OCI-LY7 (cell line): ENCODE results near the gene SGMS2. TPM values are rescaled to one million over a fixed set of nuclear protein-coding genes. Genes with fewer than 3 reads are reported as not detected.

Source experiments
- BruUV-seq: library from RNA; stranded (reverse); fragments of 400-500 nt; replicated peaks from 2 replicates; lab custom pipeline; 2021; lab: Mats Ljungman, UMichigan
- CTCF ChIA-PET: fragments of 300-600 bp; sonication (Branson Sonifier 250); formaldehyde crosslinking; loops from one replicate; lab custom pipeline; 2022; ENCODE audit warnings: antibody characterized with exemption; ENCODE audit not compliant: unreplicated experiment; lab: Charles Lee
- POLR2A ChIA-PET: fragments of 300-600 bp; sonication (Branson Sonifier 250); formaldehyde crosslinking; loops from one replicate; lab custom pipeline; 2022; ENCODE audit warnings: antibody characterized with exemption; lab: Charles Lee
- DNase-seq: peaks from one replicate; pipeline ENCODE4 v3.0.0-alpha.2; 2015; ENCODE audit warnings: low spot score
- H2AFZ ChIP-seq: fragments of 200-600 bp; sonication (generic), shearing (Covaris generic); 2 replicates; pipeline ENCODE4 v1.6.1; 2014; ENCODE audit warnings: mild to moderate bottlenecking, antibody characterized with exemption, low read length, moderate library complexity
- H3K27ac ChIP-seq: fragments of 200-600 bp; sonication (generic); 2 replicates; pipeline ENCODE4 v1.5.1; 2014; ENCODE audit warnings: mixed run types, low read depth, mild to moderate bottlenecking, moderate library complexity, low read length, inconsistent platforms; ENCODE audit not compliant: poor library complexity, severe bottlenecking
- H3K36me3 ChIP-seq: fragments of 200-600 bp; sonication (generic); 2 replicates; pipeline ENCODE4 v1.6.1; 2014; ENCODE audit warnings: mild to moderate bottlenecking, antibody characterized with exemption, low read length, moderate library complexity, mixed read lengths; ENCODE audit not compliant: insufficient read depth
- H3K4me1 ChIP-seq: fragments of 200-600 bp; sonication (generic); 2 replicates; pipeline ENCODE4 v1.5.1; 2014; ENCODE audit warnings: mild to moderate bottlenecking, low read length; ENCODE audit not compliant: insufficient read depth, poor library complexity, severe bottlenecking
- H3K4me2 ChIP-seq: fragments of 200-600 bp; sonication (generic); 2 replicates; pipeline ENCODE4 v1.6.1; 2014; ENCODE audit warnings: mild to moderate bottlenecking, low read length
- H3K4me3 ChIP-seq: fragments of 200-600 bp; sonication (generic); 2 replicates; pipeline ENCODE4 v1.5.1; 2014; ENCODE audit warnings: mild to moderate bottlenecking, low read depth, low read length; ENCODE audit not compliant: poor library complexity, severe bottlenecking
- H3K79me2 ChIP-seq: fragments of 200-600 bp; sonication (generic); 2 replicates; pipeline ENCODE4 v1.6.1; 2016; ENCODE audit warnings: low read depth, mild to moderate bottlenecking, low read length, moderate library complexity, mixed read lengths; ENCODE audit not compliant: insufficient read depth
- H3K9me2 ChIP-seq: fragments of 200-600 bp; sonication (generic); 2 replicates; pipeline ENCODE4 v1.6.1; 2016; ENCODE audit warnings: mild to moderate bottlenecking, low read length, mixed read lengths; ENCODE audit not compliant: insufficient read depth
- H3K9me3 ChIP-seq: fragments of 200-600 bp; sonication (generic); 2 replicates; pipeline ENCODE4 v1.6.1; 2014; ENCODE audit warnings: mild to moderate bottlenecking, mixed run types, low read length, mixed read lengths
- H4K20me1 ChIP-seq: fragments of 200-600 bp; sonication (generic); 2 replicates; pipeline ENCODE4 v1.6.1; 2014; ENCODE audit warnings: mild to moderate bottlenecking, antibody characterized with exemption, low read length, moderate library complexity, mixed read lengths; ENCODE audit not compliant: insufficient read depth
- EZH2phosphoT487 ChIP-seq: fragments of 200-600 bp; sonication (generic); IDR thresholded peaks from 2 replicates; pipeline ENCODE4 v1.6.1; 2018; ENCODE audit warnings: low read depth, borderline replicate concordance, mild to moderate bottlenecking, mixed run types, antibody characterized with exemption, low read length, moderate library complexity, mixed read lengths
- intact Hi-C: fragments of 100-400 bp; cut with micrococcal nuclease; formaldehyde crosslinking; loops from one replicate; pipeline ENCODE4 v1.10.0; 2022; ENCODE audit not compliant: unreplicated experiment
- total RNA-seq, 2 experiments: library from RNA; depleted of rRNA in 1 of 2; stranded (reverse); fragments of >200 nt in 1 of 2; shearing (Covaris generic) in 1 of 2; gene quantifications; 2 replicates each; pipeline ENCODE4 v1.2.3, GENCODE V29; 2014 to 2022
- TF ChIP-seq, protein P1 (sequence below): fragments of 200-600 bp; sonication (generic); conservative IDR thresholded peaks from 2 replicates; pipeline ENCODE4 v1.5.1; 2014; ENCODE audit warnings: mild to moderate bottlenecking, antibody characterized with exemption, low read length, moderate library complexity, mixed read lengths

The SGMS2 gene
- total RNA-seq, 2 experiments from 2014 or later, result not detected

DNA sequence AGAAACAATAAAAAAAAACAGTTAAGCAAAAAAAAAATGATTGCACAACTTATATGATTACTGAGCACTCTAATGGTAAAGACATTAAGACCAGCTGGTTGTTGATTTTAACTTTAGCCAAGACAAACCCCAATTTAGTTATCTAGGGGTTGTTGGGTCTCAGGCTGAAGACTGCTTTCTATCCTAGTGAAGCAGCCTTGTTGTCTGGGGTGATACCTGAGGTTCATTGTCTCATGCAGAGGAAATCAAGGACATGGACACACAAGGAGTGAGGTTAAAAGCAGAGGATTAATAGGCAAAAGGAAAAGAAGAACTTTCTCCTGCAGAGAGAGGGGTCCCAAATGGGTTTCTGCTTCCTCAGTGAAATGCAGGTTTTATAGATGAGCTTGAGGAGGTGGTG lies 66.6 kb downstream of the SGMS2 start:
- H3K36me3 ChIP-seq, result no peaks in the 10 kb centered on the region
- POLR2A ChIA-PET, result no interaction called here
- CTCF ChIA-PET, result no interaction called here
- H4K20me1 ChIP-seq, result no peaks in the 10 kb centered on the region
- no peak overlapping the region for H3K27ac ChIP-seq
- H3K4me2 ChIP-seq, result no peak overlapping the region
- peaks cover 22% of the 10 kb centered on the region; the same call in 1 of the 2 replicates for H3K9me3 ChIP-seq
- BruUV-seq, result no TSS peak
- no peaks in the 10 kb centered on the region for H3K9me2 ChIP-seq
- DNase-seq, result no peak
- no peak overlapping the region for H2AFZ ChIP-seq
- TF ChIP-seq EZH2phosphoT487, result no peak
- TF ChIP-seq, protein P1, sequence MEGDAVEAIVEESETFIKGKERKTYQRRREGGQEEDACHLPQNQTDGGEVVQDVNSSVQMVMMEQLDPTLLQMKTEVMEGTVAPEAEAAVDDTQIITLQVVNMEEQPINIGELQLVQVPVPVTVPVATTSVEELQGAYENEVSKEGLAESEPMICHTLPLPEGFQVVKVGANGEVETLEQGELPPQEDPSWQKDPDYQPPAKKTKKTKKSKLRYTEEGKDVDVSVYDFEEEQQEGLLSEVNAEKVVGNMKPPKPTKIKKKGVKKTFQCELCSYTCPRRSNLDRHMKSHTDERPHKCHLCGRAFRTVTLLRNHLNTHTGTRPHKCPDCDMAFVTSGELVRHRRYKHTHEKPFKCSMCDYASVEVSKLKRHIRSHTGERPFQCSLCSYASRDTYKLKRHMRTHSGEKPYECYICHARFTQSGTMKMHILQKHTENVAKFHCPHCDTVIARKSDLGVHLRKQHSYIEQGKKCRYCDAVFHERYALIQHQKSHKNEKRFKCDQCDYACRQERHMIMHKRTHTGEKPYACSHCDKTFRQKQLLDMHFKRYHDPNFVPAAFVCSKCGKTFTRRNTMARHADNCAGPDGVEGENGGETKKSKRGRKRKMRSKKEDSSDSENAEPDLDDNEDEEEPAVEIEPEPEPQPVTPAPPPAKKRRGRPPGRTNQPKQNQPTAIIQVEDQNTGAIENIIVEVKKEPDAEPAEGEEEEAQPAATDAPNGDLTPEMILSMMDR, result no peak
- no peaks in the 10 kb centered on the region for H3K4me1 ChIP-seq
- intact Hi-C loops, result no loop called here
- no peak overlapping the region for H3K4me3 ChIP-seq
- H3K79me2 ChIP-seq, result no peaks in the 10 kb centered on the region

DNA sequence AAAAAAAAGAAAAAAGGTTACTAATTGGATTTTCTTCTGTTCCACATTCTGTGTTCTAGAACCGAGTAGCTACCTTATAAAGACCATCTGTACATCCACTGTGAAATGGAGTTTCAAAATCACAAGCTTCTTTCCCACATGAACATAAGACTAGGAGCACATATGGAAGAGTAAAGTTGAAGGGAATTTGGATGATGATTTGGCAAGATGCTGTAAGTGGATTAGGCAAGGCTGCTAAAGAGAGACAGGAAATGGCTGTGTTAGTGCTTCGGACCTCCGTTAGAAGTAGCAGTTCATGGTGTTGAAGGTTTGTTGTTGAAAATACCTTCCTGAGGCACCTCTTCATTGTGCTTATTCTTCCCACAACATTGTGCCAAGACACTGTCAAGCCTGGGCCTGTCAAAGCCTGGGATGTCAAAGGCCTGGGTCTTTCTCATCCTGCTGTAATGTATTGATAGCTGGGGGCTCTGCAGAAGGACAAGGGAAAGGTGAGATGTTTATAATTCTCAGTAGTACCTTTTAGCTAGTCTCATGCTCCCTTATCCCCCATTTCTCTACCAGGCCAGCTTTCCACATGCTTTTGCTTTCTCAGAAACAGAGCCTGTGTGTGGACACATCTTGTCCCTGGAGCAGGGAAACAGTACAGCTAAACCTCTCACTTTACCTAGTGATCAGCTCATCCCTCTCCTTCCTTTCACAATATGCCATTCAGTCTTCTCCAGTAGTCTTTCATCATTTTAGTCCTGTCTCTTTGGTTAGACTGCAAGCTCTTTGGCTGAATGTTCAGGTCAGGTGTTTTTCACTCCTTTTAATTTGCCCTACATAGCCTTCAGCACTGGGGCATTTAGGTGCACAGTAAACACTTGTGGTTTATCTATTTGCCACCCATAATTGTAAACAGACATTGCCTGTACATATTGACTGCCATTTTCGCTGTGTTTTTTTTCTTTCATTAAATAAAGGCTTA lies 68.7 kb downstream of the SGMS2 start:
- Histone ChIP-seq H3K4me2 (no peak overlapping the region), H3K9me2 (no peaks in the 10 kb centered on the region), H3K9me3 (peaks cover 8% of the 10 kb centered on the region; the same call in 1 of the 2 replicates), H3K79me2 (no peaks in the 10 kb centered on the region), H3K27ac (no peak overlapping the region), H3K4me1 (no peaks in the 10 kb centered on the region), H2AFZ (no peak overlapping the region), H4K20me1 (no peaks in the 10 kb centered on the region), H3K36me3 (no peaks in the 10 kb centered on the region), H3K4me3 (no peak overlapping the region)
- POLR2A ChIA-PET, result interaction anchor here (1.6 kb wide), 1 partner anchor 10 kb away, joined by 5 read pairs; no protein-coding TSS in a partner anchor
- BruUV-seq, result no TSS peak
- TF ChIP-seq, protein P1, result no peak
- no peak for TF ChIP-seq EZH2phosphoT487
- intact Hi-C loops, result no loop called here
- CTCF ChIA-PET, result no interaction called here
- no peak for DNase-seq
